PFSK-1 (cell line): ENCODE data around the gene EVL.

ENCODE experiments used
- FOXP2 ChIP-seq: optimal IDR thresholded peaks from 2 replicates; pipeline ENCODE3; 2011; ENCODE audit warnings: borderline replicate concordance, control low read depth, inconsistent platforms; ENCODE audit not compliant: insufficient read depth; ENCODE audit errors: extremely low read length, extremely low read depth
- POLR2AphosphoS5 ChIP-seq: IDR thresholded peaks from 2 replicates; pipeline ENCODE4 v1.6.1; 2012; ENCODE audit warnings: low read depth, mild to moderate bottlenecking, control low read depth, low read length, moderate library complexity
- REST ChIP-seq, 2 experiments: IDR thresholded peaks; 2 replicates each; pipeline versions ENCODE4 v1.6.1 to v1.8.0; 2011 to 2012; ENCODE audit warnings: low read depth in 2 of 2, low read length in 2 of 2, control low read depth in 1 of 2, inconsistent platforms in 1 of 2, mild to moderate bottlenecking in 1 of 2, moderate library complexity in 1 of 2; ENCODE audit not compliant: insufficient read depth in 1 of 2
- SIN3A ChIP-seq: IDR thresholded peaks from 2 replicates; pipeline ENCODE4 v1.6.1; 2012; ENCODE audit warnings: mild to moderate bottlenecking, low read length, moderate library complexity, borderline replicate concordance; ENCODE audit not compliant: insufficient read depth
- TAF1 ChIP-seq: IDR thresholded peaks from 2 replicates; pipeline ENCODE4 v1.6.1; 2012; ENCODE audit warnings: low read length, control low read depth, borderline replicate concordance; ENCODE audit not compliant: insufficient read depth

EVL gene

GRCh38 chr14:100165831-100166440, 100.7 kb downstream of the EVL start:
- TF ChIP-seq FOXP2: no peak
- TF ChIP-seq REST (IDR thresholded peaks at IDR 0.05; ENCODE audit: insufficient read depth in 1 of 2, low read depth in 2 of 2, low read length in 2 of 2): no peak
- TF ChIP-seq SIN3A: no peak
- TF ChIP-seq POLR2AphosphoS5: no peak
- TF ChIP-seq TAF1: no peak

GRCh38 chr14:100168506-100168905, 103.3 kb downstream of the EVL start:
- TF ChIP-seq REST (IDR thresholded peaks at IDR 0.05; ENCODE audit: insufficient read depth in 1 of 2, low read depth in 2 of 2, low read length in 2 of 2): no peak
- no peak for TF ChIP-seq TAF1
- TF ChIP-seq POLR2AphosphoS5: no peak
- no peak for TF ChIP-seq FOXP2
- no peak for TF ChIP-seq SIN3A

GRCh38 chr14:100170880-100171279, 105.7 kb downstream of the EVL start:
- TF ChIP-seq FOXP2: no peak
- TF ChIP-seq REST (IDR thresholded peaks at IDR 0.05; ENCODE audit: insufficient read depth in 1 of 2, low read depth in 2 of 2, low read length in 2 of 2): no peak
- TF ChIP-seq SIN3A: no peak

GRCh38 chr14:100172811-100173210, 107.6 kb downstream of the EVL start:
- TF ChIP-seq SIN3A (no peak), FOXP2 (no peak), POLR2AphosphoS5 (no peak), TAF1 (no peak), REST (IDR thresholded peaks at IDR 0.05; ENCODE audit: insufficient read depth in 1 of 2, low read depth in 2 of 2, low read length in 2 of 2) (no peak)

- TF ChIP-seq TAF1 (no peak), FOXP2 (no peak), REST (IDR thresholded peaks at IDR 0.05; ENCODE audit: insufficient read depth in 1 of 2, low read depth in 2 of 2, low read length in 2 of 2) (no peak), SIN3A (no peak), POLR2AphosphoS5 (no peak)
Observed at GRCh38 chr14:100173353-100173752, 108.1 kb downstream of the EVL start.
